Fibroblast of villous mesenchyme (primary cell): ENCODE measurements around the gene CD151. TPM values are rescaled to one million over a fixed set of nuclear protein-coding genes. Genes with fewer than 3 reads are reported as not detected.

Experiments
- DNase-seq: peaks from one replicate; pipeline ENCODE4 v3.0.0-alpha.2; 2010; ENCODE audit warnings: low read depth
- H3K4me3 ChIP-seq: 2 replicates; pipeline ENCODE4 v1.5.1; 2011; ENCODE audit warnings: low read depth, mild to moderate bottlenecking, low read length
- CTCF ChIP-seq: IDR thresholded peaks from 2 replicates; pipeline ENCODE4 v1.5.1; 2012; ENCODE audit warnings: low read depth, mild to moderate bottlenecking, low read length; ENCODE audit not compliant: insufficient read depth
- total RNA-seq: library from RNA; depleted of rRNA; stranded (reverse); fragments of >200 nt; gene quantifications from 2 replicates; pipeline ENCODE4 v1.2.3, GENCODE V29; 2012

CD151 gene
- total RNA-seq, 1 donor, result 218 TPM

- no peak for TF ChIP-seq CTCF
- DNase-seq, result peak; percentile 71
- peak overlapping the region; percentile 40 for H3K4me3 ChIP-seq
Observed at GRCh38 chr11:834371-835316, 1.9 kb downstream of the CD151 start.

- TF ChIP-seq CTCF, result no peak
- no peak overlapping the region for H3K4me3 ChIP-seq
- DNase-seq, result no peak
Observed at GRCh38 chr11:836274-836673, 3.5 kb downstream of the CD151 start.

- no peak for DNase-seq
- no peak overlapping the region for H3K4me3 ChIP-seq
- no peak for TF ChIP-seq CTCF
Observed at GRCh38 chr11:836700-837099, 3.9 kb downstream of the CD151 start.

GRCh38 chr11:837189-837989, 4.6 kb downstream of the CD151 start:
- H3K4me3 ChIP-seq, result no peak overlapping the region
- no peak for TF ChIP-seq CTCF
- no peak for DNase-seq

- H3K4me3 ChIP-seq, result no peak overlapping the region
- no peak for DNase-seq
- TF ChIP-seq CTCF, result no peak
Observed at GRCh38 chr11:837990-838307, 5.2 kb downstream of the CD151 start.

GRCh38 chr11:838441-839279, 5.9 kb downstream of the CD151 start:
- H3K4me3 ChIP-seq, result no peak overlapping the region
- DNase-seq, result no peak
- TF ChIP-seq CTCF, result peak; percentile 28
